Activated CD8-positive, alpha-beta memory T cell treated with anti-CD3 and anti-CD28 coated beads for 1 hour (primary cell): ENCODE measurements around the gene CNTNAP2.
"Not testable (repeated sequence)": the region's sequence is repeated elsewhere in the genome, so short reads cannot be mapped to it uniquely, and the experiment has no call there.

Experiments used
- DNase-seq, 2 donors: peaks; one replicate each; pipeline ENCODE4 v3.0.0-alpha.2; 2020; ENCODE audit warnings: low read depth in 1 of 2; ENCODE audit errors: extremely low read depth in 1 of 2

The CNTNAP2 gene

DNA sequence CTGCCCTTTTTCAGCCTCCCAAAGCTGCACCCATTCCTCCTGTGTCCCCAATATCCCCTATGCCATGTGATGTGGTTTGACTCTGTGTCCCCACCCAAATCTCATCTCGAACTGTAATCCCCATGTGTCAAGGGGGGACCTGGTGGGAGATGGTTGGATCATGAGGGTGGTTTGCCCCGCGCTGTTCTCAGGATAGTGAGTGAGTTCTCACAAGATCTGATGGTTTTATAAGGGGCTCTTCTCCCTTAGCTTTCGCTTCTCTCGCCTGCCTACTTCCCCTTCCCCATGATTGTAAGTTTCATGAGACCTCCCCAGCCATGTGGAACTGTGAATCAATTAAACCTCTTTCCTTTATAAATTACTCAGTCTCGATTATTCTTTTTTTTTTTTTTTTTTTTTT is 2185.8 kb downstream of the CNTNAP2 start:
- DNase-seq: not testable (repeated sequence)

DNA sequence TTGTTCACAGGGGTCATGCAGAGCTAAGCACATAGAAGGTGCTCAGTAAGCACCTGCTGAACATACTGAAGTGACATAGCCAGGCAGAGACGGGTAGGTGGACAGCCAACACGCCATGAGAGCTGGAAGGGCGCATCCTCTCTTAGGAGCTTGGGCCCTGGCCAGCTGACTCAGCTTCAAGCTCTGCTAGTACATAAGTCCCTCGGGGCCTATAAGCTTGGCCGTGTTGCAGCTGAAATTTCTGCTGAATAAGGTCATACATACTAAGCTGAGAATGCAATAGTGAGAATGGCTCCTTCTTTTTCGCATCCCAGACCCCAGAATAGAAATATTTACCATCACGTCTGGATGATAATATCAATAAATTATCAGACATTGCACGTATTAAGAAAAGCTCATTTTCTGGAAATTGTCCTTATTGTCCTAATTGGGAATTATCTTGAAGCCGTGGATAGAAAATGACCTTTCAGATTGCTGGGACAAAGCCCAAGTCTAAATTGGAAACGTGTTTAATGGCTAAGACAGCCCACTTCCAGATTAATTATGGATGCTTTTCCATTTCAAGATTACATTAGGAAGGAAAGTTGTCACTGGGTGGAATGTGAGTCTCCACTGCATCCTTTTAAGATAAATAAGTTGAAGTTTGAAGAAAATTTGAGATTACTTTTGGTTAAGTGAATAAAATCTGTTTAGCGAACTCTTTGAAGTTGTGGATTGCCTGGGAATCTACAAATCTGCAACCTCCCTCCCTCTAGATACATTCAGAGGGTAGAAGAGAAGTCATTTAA is 2186.9 kb downstream of the CNTNAP2 start:
- no peak for DNase-seq

DNA sequence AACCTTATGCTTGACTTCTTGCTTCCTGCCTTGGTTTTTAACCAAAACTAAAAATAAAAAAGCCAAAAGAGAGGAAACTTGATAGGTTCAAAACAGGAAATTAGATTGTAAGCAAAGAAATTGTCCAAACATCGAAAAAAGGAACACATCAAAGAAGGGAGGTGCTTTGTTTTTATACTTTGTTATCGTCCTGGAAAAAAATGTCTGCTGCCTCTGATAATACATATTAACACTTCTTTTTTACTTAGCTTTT is 2187.4 kb downstream of the CNTNAP2 start:
- no peak for DNase-seq

DNA sequence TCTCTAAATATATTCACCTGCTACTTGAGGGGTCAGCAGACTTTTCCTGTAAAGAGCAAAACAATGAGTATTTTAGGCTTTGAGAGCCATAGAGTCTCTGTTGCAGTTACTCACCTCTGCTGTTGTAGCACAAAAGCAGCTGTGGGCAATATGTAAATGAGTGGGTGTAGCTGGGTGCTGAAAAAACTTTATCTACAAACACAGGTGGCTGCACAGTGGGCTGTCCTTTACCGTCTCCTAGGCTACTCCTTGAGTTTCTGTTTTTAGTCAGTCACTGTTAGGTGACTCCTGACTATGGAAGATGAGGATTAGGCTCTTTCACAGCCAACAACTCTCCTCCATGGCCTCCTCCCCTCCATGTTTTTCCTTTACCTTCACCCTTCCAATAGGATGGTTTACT is 2187.9 kb downstream of the CNTNAP2 start:
- no peak for DNase-seq

DNA sequence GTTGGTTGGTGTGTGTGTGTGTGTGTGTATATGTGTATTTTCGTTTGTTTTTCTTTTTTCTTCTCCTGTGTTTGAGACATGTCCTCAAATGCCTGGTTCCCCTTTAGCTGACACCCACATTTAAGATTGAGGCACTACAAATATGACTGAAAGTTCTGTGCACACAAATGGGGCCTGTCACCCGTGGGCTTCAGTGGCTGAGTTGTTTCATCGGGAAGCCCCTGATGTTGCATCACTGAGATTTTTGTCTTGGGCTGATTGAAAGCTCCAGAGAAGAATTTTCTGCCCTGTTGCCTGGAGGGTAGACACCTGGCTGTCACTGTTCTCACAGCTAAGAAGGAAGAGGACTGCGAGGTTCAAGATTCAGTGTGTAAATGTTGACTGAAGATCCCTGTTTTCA is 2190.2 kb downstream of the CNTNAP2 start:
- no peak for DNase-seq

DNA sequence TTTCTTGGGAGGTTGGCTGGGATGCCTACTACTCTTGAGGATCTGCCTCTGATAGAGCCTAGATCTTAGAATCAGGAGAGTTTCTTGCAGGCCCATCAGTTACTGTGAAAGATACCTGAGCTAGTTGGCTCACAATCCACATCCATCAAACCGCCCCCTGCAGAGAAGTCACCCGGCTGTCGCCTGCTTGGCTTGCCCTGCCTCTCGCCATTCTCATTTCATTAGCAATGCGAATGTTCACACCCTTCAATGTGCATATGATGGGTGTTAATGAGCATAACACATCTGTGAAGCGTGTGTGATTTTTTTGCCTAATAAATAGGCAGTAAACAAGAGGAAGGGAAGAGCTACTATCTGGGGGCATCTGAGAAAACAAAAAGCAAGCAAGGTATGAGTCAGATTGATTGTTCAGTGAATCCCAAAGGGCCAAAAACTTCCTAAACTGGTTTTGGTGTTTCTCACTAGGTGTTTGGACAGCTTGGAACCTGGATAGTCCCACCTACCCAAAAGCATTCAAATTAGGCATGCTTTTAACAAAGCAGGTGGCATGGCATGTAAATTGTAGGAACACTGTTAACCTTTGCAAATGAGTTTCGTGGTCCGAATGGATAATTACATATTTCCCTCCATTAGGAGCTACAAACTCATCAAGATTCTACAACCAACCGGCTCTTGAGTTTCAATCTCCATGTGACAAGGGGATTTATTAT is 2201.7 kb downstream of the CNTNAP2 start:
- DNase-seq: no peak

DNA sequence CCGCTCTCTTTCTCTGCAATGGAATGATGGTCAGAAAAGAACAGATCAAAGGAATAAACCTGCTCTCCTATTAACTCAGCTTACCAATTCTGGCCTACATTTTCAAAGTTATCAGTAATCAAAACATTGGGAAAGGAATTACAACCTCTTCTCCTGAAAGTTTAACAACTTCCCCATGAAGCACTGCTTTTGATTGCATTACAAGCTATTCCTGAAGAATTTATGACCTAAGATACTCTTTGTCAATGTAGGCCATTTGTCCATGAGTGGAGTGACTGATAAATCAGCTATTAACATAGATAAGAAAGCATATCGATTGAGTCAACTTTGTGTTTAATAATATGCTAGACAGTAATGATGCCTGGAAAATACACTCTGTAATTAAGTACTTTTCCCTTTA is 2202.2 kb downstream of the CNTNAP2 start:
- no peak for DNase-seq

DNA sequence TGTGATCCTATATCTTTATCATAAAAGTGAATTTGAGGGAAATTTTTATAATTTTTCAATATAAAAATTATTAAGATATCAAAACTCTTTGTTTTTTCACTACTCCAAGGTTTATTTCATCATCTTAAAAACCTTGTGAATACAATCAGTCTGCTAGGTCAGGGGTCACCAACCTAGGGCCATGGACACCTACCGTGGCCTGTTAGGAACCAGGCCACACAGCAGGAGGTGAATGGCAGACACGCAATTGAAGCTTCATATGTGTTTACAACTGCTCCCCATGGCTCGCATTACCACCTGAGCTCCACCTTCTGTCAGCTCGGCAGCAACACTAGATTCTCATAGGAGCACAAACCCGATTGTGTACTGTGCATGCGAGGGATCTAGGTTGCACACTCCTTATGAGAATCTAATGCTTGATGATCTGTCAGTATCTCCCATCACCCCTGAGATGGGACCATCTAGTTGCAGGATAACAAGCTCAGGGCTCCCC is 2202.8 kb downstream of the CNTNAP2 start:
- no peak for DNase-seq

DNA sequence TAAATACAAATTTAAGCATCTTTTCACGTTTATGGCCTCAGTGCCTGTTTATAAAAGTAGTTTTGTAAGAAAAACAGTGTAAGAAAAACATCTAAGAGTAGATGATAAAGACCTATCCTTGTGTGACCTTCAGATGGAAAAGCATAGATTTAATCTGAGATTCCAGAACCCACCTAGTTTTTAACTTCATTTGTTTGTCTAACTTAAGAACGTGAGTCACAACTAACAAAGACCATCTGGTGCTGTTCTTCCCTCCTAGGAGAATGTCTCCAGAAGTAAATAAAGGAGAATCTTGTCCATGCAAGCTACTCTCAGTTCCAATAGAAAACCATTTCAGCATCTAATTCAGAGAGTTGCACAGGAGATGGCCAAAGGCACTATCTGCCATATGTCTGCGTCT is 2208.6 kb downstream of the CNTNAP2 start:
- DNase-seq: no peak

DNA sequence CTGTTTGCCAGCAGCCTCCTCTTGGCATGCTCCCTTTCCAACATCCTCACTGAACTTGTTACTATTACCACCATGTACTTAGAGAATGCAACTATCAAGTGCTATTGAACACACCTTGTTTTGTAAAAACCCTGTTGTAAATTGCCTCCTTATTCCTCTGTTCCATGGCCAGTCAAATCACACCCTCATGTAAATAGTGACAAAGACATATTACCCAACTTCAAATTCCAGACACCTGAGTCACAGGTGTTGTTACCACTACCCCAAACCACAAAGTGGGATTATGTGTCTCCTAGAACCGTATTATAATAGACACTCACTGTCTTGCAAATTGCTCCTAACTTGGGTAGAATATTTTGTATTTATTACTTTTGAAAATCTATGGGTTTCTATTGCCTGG is 2210.8 kb downstream of the CNTNAP2 start:
- no peak for DNase-seq

DNA sequence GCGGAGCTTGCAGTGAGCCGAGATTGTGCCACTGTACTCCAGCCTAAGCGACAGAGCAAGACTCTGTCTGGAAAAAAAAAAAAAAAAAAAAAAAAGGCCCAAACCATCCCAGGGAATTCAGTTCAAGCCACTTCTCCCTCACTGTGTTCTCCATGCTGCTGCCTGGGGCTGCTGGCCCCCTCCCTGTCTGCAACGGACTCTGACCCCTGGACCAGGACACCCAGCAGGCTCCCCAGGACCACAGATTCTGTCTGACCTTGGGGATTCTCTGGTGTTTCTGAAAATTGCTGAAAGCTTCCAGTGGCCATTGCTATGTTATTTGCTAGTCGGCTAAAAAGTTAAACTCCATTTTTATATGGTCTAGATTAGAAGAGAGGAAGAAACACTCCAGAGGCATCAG is 2212.3 kb downstream of the CNTNAP2 start:
- DNase-seq: no peak

DNA sequence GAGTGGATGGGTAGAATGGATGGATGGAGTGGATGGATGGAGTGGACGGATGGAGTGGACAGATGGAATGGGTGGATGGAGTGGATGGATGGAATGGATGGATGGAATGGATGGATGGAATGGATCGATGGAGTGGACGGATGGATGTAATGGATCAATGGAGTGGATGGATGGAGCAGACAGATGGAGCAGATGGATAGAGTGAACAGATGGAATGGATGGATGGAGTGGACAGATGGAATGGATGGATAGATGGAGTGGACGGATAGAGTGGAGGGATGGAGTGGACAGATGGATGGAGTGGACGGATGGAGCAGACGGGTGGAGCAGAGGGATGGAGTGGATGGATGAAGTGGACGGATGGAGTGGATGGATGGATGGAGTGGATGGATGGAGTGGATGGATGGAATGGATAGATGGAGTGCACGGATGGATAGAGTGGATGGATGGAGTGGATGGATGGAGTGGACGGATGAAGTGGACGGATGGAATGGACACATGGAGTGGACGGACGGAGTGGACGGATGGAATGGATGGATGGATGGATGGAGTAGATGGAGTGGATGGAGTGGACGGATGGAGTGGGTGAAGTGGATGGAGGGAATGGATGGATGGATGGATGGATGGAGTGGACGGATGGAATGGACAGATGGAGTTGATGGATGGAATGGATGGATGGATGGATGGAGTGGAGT is 2213.7 kb downstream of the CNTNAP2 start:
- DNase-seq: no peak

DNA sequence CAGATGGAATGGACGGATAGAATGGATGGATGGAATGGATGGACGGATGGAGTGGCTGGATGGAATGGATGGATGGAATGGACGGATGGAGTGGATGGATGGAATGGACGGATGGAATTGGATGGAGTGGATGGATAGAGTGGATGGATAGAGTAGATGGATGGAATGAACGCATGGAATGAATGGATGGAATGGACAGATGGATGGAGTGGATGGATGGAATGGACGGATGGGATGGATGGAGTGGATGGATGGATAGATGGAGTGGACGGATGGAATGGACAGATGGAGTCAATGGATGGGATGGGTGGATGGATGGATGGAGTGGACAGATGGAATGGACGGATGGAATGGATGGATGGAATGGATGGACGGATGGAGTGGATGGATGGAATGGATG is 2214.2 kb downstream of the CNTNAP2 start:
- no peak for DNase-seq

DNA sequence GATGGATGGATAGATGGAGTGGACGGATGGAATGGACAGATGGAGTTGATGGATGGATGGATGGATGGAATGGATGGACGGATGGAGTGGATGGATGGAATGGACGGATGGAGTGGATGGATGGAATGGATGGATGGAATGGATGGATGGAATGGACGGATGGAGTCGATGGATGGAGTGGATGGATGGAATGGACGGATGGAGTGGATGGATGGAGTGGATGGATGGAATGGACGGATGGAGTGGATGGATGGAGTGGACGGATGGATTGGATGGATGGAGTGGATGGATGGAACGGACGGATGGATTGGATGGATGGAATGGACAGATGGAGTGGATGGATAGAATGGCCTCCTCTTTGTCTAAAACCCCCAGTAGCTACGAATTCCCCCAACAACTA is 2214.9 kb downstream of the CNTNAP2 start:
- DNase-seq: not testable (repeated sequence)

DNA sequence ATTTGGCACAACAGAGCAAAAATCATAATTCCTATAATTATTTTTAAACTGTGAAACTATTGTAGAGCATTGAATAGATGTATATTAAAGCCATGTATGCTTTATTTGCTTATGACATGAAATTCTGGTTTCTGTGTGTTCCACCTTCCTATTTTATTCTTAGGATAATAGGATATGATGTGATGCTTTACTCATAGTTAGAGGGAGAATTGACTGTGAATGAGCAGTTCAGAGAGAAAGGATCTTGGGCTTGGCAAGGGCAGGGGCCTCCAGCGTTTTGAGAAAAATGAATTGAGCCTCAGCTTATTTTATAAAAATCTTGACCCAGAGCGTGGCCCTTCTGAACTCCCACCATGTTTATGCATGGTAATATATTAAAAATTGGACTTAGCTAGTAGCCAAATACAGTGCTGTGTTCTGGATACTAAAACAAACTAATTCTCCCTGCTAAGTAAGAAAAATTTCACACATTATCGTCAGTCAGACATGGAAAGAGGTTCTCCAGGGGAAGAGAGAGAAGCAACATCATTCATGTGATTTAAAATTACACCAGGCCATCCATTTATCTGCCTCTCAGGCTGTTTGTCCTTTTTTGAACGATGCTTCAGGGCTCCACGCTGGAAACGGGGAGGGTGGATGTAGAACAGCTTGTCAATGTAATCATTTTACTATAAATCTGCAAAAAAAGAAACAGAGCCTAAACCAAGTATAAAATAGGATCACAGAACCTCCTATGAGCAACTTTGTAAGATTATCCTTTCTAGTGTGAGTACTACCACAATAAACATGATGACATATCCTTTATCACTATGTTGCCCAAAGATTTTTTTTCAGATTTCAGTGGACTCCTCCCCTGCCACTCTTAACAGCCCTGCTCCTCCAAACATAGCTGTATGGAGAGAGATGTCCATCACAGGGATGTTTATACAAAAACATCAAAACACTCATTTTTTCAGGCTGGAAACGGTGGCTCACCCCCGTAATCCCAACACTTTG is 2215.9 kb downstream of the CNTNAP2 start:
- DNase-seq: no peak

DNA sequence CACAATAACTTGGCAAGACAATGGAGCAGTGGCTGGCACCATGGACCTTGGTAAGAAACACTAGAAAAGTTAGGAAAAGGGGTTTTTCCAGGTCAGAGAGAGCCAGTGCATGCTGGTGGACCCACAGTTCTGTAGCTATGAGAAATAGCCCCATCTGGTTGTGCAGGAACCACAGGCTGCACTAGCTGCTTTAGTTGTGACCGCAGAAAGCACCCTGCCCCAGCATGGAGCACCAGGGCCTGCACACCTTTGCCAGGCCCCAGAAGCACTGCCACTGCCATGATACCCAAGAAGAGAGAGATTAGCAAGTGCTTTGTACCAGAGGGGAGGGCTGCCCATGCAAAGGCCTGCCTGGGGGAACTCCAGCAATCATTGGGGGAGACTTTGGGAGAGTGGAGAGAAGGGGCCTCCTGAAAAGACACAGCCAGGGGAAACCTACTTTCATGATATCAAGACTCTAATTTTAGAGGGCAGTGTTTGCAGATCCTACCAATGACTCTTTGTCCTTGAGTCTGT is 2217.9 kb downstream of the CNTNAP2 start:
- DNase-seq: no peak

DNA sequence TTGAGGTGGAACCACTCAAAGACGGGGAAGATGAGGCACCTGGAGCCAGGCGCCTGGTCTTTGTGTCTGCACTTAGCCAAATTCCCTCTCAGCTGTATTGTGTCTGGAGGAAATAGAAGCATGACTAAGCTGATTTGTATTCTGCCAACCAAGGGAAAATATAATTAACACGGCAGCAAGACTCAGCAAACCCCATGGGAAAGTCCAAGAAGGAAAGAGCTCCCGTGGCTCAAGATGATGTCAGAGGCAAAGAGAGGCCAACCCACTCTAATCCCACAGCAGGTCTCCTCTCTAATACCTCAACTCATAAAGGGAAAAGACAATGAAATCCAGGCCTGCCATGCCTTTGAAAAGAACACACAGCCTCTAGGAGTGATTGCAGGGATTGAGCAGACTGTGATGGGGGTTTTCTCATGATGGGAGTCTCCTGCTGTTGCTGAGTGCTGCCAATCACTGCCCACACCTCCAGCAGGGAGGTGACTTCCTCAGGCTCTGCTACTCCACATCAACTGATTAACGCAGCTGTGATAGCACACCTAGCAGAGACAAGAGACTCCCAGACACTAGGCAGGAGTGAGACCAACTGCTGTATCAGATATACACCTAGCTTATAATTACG is 2218.5 kb downstream of the CNTNAP2 start:
- no peak for DNase-seq

DNA sequence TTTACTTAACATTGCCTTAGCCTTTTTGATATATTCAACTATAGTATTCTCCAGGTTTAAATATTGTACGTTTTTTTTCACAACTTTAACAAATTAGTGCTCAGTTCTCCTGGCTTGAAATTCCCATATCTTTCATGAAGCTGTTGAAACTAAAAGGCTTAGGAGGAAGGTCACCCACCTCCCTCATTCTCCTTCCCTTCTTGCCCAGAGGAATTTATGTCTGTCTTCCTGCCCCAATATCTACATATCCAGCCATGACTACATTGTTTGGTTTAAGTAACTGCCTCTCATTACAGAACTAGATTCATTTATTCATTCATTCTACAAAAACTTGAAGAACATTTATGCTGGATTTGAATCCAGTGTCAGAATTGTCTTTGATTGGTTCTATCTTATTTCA is 2219.2 kb downstream of the CNTNAP2 start:
- no peak for DNase-seq

DNA sequence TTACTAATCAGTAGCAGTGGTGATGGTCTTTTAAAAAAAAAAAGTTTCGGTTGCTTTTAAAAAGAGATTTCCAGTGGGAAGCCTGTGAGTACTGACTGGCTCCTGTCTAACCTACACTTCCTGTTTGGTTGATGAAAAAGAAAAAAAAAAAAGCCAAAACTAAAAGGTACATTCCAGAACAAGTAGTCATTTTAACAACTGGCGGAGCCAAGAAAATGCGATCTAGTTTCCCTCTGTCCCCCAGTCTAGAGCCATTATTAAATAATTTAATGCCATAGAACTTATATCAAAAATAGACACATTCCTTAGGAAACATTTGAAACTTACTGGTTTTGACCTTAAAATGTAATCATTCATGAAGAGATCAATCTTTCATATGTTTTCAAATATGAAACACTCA is 2219.8 kb downstream of the CNTNAP2 start:
- no peak for DNase-seq
